Measurements from ENCODE around the gene GPR180.

GRCh38 chr13:94586371-94586770 lies 15.3 kb upstream of the GPR180 start:
- TF ChIP-seq ZBTB40 (IDR thresholded peaks at IDR 0.05; ENCODE audit: borderline replicate concordance) (no peak), CTCF (IDR thresholded peaks at IDR 0.05 in 2 of 3, conservative IDR thresholded peaks at IDR 0.05 in 1 of 3; ENCODE audit: control insufficient read depth in 2 of 3, extremely low read depth in 1 of 3, insufficient read depth in 1 of 3, low read depth in 3 of 3, low read length in 3 of 3) (no peak), ZBTB4 (CRISPR knock-in tag; IDR thresholded peaks at IDR 0.05) (no peak), BRCA1 (IDR thresholded peaks at IDR 0.05; ENCODE audit: low read depth, low read length) (no peak)
